Kidney (tissue), 14 donors: ENCODE measurements around the gene FGFR3. TPM values are rescaled to one million over a fixed set of nuclear protein-coding genes. Genes with fewer than 3 reads are reported as not detected.

Source experiments
- DNase-seq, 5 donors: peaks; one replicate each; pipeline ENCODE4 v3.0.0-alpha.2; 2013 to 2020
- FAIRE-seq: peaks from 2 replicates; lab custom pipeline; 2012; peaks lifted over from hg19 to GRCh38; lab: Jason Lieb, UNC
- H3K27ac ChIP-seq, 2 donors: one replicate each; pipeline ENCODE4 v1.7.0; 2013; ENCODE audit warnings: low read depth in 2 of 2, low read length in 2 of 2, inconsistent platforms in 1 of 2
- H3K27me3 ChIP-seq: one replicate; pipeline ENCODE4 v1.7.1; 2013; ENCODE audit warnings: low read length, inconsistent platforms; ENCODE audit not compliant: control insufficient read depth, insufficient read depth
- H3K36me3 ChIP-seq, 3 donors: one replicate each; pipeline versions ENCODE4 v1.7.0 to v1.7.1; 2013; ENCODE audit warnings: low read length in 3 of 3, control low read depth in 1 of 3, inconsistent platforms in 1 of 3; ENCODE audit not compliant: insufficient read depth in 3 of 3, control insufficient read depth in 2 of 3
- H3K4me1 ChIP-seq, 3 donors: one replicate each; pipeline versions ENCODE4 v1.7.0 to v1.7.1; 2013; ENCODE audit warnings: low read length in 3 of 3, inconsistent platforms in 1 of 3, low read depth in 1 of 3; ENCODE audit not compliant: control insufficient read depth in 2 of 3, insufficient read depth in 2 of 3
- H3K4me3 ChIP-seq, 3 donors: one replicate each; pipeline versions ENCODE4 v1.7.0 to v1.8.1; 2013; ENCODE audit warnings: low read length in 3 of 3, control low read depth in 1 of 3, inconsistent platforms in 1 of 3
- H3K9ac ChIP-seq, 3 donors: one replicate each; pipeline versions ENCODE4 v1.7.0 to v1.7.1; 2013; ENCODE audit warnings: low read length in 3 of 3, control low read depth in 1 of 3, inconsistent platforms in 1 of 3
- H3K9me3 ChIP-seq, 3 donors: one replicate each; pipeline versions ENCODE4 v1.7.0 to v1.7.1; 2013; ENCODE audit warnings: low read length in 3 of 3, control low read depth in 1 of 3, inconsistent platforms in 1 of 3; ENCODE audit not compliant: control insufficient read depth in 2 of 3, insufficient read depth in 1 of 3
- intact Hi-C: fragments of 100-400 bp; cut with DNase I; formaldehyde crosslinking; loops from one replicate; pipeline ENCODE4 v1.11.1; 2022
- polyA plus RNA-seq: library from polyadenylated mRNA; stranded (reverse); fragments of 350-450 nt; fragmentation: Illumina TruSeq; extraction: RNeasy Lipid Tissue Mini Kit (QIAGEN cat#74804); gene quantifications from one replicate; pipeline ENCODE4 v1.2.3, GENCODE V29; 2014; ENCODE audit warnings: low read depth, low replicate concordance; ENCODE audit not compliant: insufficient read depth
- total RNA-seq: library from RNA; stranded (reverse); fragmentation: NEBNext Ultra II Directional; extraction: Animal tissue kit (Norgen Biotek cat#: 25700); gene quantifications from one replicate; pipeline ENCODE4 v1.2.1, GENCODE V29; 2021
- TF ChIP-seq, protein P1 (sequence below): IDR thresholded peaks from 3 replicates; pipeline ENCODE4 v1.5.1; 2012; ENCODE audit warnings: mild to moderate bottlenecking, moderate library complexity, borderline replicate concordance; ENCODE audit not compliant: insufficient read depth; ENCODE audit errors: extremely low read depth
- donor health status: control.
- donor health status: control.
- donor health status: control.
- donor health status: control.
- donor health status: control.
- donor health status: DM: yes; HTN: yes; CAD: no.
- donor health status: Normal renal cell carcinoma (clear cell type).

Gene FGFR3
- total and polyA plus RNA-seq, 2 donors from 2014 or later = 25.5 to 28.5 TPM

DNA sequence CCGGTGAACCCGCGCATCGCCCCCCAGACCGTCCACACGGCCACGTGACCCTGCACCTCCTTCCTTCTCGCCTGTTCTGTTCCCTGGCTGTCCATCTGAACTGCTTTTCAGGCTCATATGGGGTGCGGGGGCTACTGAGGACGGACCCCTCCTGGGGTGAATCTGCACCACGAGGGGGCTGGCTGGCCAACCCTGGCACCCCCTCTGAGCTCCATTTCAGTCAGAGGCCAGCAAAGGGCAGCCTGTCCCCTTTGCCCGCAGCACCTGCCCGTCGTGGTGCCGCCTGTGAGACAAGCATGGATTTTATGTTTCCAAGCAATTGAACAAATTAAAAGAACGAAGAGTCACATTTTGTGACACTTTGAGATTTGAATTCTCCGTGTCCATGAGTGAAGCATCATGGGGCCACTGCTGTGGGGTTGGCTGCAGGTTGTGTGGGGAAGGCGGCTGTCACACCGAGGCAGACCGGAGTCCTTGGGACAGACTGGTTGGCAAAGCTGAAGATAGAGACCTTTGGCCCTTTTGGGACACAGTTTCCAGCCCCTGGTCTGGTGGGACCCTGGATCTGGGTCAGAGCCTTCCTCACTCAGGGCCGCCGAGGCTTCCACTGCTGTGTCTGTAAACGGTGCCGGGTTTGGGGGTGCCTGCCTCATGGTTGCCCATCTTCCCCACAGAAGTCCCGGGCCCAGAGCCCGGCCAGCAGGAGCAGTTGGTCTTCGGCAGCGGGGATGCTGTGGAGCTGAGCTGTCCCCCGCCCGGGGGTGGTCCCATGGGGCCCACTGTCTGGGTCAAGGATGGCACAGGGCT, 5.7 kb downstream of the FGFR3 start:
- Histone ChIP-seq H3K36me3 (peaks cover 0 to 2% (median 0%) of the 10 kb centered on the region in 3 donors), H3K4me3 (no peak overlapping the region), H3K27me3 (no peaks in the 10 kb centered on the region), H3K9ac (no peak overlapping the region), H3K9me3 (no peaks in the 10 kb centered on the region), H3K27ac (no peak overlapping the region), H3K4me1 (peaks cover 0 to 18% (median 0%) of the 10 kb centered on the region in 3 donors)
- intact Hi-C loops = no loop called here
- no peak for FAIRE-seq
- peak in 1 of 5 donors; percentile 52 for DNase-seq
- TF ChIP-seq, protein P1, sequence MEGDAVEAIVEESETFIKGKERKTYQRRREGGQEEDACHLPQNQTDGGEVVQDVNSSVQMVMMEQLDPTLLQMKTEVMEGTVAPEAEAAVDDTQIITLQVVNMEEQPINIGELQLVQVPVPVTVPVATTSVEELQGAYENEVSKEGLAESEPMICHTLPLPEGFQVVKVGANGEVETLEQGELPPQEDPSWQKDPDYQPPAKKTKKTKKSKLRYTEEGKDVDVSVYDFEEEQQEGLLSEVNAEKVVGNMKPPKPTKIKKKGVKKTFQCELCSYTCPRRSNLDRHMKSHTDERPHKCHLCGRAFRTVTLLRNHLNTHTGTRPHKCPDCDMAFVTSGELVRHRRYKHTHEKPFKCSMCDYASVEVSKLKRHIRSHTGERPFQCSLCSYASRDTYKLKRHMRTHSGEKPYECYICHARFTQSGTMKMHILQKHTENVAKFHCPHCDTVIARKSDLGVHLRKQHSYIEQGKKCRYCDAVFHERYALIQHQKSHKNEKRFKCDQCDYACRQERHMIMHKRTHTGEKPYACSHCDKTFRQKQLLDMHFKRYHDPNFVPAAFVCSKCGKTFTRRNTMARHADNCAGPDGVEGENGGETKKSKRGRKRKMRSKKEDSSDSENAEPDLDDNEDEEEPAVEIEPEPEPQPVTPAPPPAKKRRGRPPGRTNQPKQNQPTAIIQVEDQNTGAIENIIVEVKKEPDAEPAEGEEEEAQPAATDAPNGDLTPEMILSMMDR = no peak

DNA sequence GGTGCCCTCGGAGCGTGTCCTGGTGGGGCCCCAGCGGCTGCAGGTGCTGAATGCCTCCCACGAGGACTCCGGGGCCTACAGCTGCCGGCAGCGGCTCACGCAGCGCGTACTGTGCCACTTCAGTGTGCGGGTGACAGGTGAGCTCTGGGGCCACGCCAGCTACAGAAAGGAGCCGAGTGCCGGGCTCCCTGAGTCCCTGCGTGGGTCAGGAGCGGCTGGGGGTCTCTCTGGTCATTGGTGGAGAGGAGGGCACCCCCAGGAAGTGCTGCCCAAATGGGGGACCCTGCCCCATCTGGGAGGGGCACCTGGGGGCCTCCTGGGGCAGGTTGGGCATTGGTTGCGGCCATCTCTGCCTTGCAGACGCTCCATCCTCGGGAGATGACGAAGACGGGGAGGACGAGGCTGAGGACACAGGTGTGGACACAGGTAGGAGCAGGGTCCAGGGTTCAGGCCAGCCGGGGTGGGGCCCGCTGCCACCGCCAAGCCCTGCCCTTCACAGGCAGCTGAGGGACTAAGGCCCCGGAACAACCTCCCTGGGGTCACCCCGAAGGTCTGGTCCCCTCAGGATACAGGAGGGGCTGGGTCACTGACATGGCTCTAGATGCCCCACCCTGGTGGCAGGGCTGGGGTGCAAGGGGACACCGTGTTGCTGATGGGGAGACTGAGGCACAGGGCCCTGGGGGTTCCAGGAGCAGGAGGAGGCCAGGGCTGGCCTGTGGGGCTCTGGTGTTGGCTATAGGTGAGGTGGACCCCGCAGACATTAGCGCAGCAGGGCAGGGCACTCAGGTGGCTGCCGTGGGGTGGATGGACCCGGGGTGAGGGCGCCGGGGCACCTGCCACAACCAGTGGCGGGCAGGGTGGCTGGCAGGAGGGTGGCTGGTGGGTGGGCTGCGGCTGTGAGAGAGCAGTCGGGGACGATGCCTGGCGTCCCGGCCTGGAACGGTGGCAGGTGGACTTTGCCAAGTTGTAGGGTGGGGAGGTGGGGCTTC, 6.6 kb downstream of the FGFR3 start:
- no peak overlapping the region for H3K9ac ChIP-seq
- FAIRE-seq (no peak), DNase-seq (no peak)
- intact Hi-C loops = no loop called here
- peaks cover 0 to 18% (median 0%) of the 10 kb centered on the region in 3 donors for H3K4me1 ChIP-seq
- no peak overlapping the region for H3K4me3 ChIP-seq
- H3K27ac ChIP-seq = no peak overlapping the region
- TF ChIP-seq, protein P1 = no peak
- peaks cover 0 to 2% (median 0%) of the 10 kb centered on the region in 3 donors for H3K36me3 ChIP-seq
- no peaks in the 10 kb centered on the region for H3K27me3 ChIP-seq
- no peaks in the 10 kb centered on the region for H3K9me3 ChIP-seq

DNA sequence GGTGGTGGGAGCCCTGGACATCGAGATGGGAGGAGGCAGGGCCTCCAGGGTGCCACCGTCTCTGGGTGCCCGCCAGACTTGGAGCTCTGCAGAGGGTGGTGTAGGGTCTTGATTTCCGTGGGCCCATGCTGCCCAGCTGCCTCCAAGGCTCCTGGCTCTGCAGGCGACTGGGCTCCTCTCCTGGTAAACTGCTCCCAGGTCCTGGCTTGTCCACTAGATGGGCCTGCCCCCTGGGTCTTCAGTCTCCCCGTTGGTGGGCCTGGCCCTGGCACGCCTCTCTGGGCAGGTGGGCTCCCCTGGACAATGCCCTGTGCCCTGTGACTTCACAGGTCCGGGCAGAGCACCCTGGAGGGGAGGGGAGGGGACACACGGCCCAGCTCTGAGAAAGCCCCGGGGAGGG, 7.7 kb downstream of the FGFR3 start:
- Histone ChIP-seq H3K4me1 (peaks cover 0 to 15% (median 0%) of the 10 kb centered on the region in 3 donors), H3K9me3 (no peaks in the 10 kb centered on the region), H3K27ac (no peak overlapping the region), H3K36me3 (peaks cover 0 to 2% (median 0%) of the 10 kb centered on the region in 3 donors), H3K9ac (no peak overlapping the region), H3K27me3 (no peaks in the 10 kb centered on the region), H3K4me3 (no peak overlapping the region)
- TF ChIP-seq, protein P1 = no peak
- no peak for DNase-seq
- intact Hi-C loops = no loop called here
- FAIRE-seq = no peak
